GM19099 (cell line): ENCODE results near the gene CSNK1A1L.

Experiments
- POLR2A ChIP-seq: IDR thresholded peaks from 3 replicates; pipeline ENCODE4 v1.6.1; 2011; ENCODE audit warnings: low read depth; ENCODE audit not compliant: insufficient read length; ENCODE audit errors: extremely low read depth

The CSNK1A1L gene

DNA sequence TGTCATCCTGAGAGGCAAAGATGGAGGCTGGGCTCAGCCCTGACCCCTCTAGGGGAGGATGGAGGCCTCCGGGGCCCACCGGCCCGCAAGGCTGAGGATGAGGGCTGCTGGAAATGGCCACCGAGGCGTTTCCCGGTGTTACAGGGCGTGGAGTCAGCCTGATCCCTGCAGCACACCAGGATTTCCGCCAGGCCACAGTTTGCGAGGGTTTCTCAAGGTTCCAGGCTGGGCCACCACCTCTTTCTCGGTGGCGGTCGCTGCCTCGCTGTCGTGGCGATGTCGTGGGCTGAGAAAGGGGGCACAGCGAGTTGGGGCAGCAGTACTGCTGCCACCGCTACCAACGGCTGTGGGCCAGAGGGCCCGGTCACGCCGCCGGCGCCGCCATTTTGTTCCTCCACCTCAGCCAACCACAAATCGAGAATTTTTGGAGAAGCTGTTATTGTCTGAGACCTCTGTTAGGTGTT is at the start of gene CSNK1A1L:
Gene CSNK1A1L (minus strand): TSS at position 414 of the 464 bp plus-strand sequence. CDS start 408 bp downstream, at position 6.
- TF ChIP-seq POLR2A, result no peak

DNA sequence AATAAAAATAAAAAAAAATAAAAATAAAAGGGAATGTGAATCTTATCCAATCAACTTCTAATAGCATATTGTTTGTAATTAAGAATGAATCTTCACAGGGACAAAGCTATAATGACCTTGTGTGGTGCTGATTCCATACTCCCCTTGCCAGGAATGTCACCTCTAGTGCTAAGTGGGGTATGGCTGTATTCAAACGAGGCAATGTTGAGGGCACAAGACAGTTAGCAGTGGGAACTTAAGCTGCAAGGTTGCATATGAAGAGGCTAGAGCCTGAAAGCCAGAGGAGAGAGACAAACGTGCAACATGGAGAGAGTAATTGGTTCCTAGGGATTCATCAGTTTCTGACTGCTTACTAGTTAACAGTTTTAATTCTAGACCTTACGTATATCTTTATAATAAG is 43.9 kb upstream of the CSNK1A1L start:
- no peak for TF ChIP-seq POLR2A

DNA sequence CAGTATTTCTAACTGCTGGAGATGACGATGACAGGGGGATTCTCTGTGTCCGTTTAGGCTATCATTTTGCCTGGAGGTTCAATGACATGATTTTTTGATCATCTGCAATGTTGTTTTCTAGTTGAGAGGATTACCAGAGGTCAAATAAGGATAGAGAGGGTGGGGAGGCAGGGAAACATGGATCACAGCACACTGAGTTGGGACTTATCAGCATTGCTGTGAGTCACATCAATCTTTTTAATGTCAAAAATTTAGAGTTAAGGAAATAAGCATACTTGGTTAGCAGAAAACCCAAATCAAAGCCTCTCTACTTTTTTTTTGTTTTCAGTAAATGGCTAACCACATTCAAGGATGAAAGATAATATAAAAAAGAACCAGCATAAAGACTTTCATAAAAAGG is 43.0 kb upstream of the CSNK1A1L start:
- no peak for TF ChIP-seq POLR2A

DNA sequence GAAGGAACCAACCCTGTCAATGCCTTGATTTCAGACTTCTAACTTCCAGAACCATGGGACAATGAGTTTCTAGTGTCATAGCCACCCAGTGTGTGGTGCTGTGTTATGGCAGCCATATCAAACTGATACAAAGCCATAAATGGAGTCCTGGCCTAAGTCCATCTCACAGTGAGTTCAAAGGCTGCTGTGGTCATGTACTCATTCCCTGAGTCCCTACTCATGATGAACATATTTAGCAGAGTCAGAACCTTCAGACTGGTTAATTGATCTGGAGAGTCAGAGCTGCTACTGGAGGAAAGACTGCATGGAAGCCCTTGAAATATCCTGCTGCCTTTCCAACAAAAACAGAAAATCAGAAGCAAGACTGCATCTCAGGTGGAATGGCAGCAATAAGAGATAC is 39.2 kb upstream of the CSNK1A1L start:
- TF ChIP-seq POLR2A, result no peak

DNA sequence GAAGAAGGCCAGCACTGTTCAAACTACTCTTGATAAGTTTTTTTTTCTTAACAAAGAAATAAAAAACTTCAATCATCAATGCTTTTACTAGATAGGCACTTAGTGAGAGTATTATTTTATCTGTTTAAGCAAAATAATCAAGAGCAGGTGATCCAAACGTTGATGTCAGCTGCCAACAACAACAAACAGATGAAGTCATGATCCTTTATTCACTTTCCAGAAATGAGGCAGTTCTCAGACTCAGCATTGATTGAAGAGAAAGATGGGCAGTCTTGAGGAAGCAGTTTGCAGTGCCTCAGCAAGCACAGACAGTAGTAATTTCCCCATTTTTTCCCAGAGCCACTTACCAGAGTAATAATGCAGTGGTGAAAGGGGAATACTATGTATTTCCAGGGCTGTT is 38.4 kb upstream of the CSNK1A1L start:
- TF ChIP-seq POLR2A, result no peak

DNA sequence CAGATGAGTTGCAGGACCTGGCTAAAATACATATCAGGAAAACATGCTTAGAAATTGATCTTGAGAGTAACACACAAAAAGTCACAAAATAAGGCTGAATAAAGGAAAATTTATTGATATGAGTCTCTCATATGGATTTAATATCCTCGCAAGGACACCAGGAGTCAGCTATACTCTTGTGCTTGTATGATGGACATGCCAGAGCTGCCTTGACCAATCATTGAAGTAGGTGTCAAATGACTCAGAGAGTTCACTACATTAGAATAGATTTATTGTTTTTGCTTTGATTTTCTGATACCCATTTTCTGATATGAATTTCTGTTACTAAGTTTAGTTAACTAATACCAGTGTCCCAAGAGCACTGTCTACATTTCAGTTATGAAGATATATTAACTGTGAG is 37.4 kb upstream of the CSNK1A1L start:
- TF ChIP-seq POLR2A, result no peak

DNA sequence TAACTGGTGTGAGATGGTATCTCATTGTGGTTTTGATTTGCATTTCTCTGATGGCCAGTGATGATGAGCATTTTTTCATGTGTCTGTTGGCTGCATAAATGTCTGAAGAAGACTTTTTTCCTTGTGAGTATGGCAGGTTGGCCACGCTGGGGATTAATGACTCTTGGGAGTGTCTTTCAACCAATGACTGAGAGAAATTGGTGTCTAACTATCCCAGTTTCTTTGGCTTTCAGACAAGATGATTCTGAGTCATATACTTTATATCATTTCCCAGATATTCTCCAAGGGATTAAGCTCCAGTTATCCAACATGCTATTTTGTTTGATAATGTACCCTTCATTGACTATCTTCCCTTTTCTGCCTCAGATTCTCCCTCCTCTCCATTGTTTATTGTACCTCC is 35.5 kb upstream of the CSNK1A1L start:
- no peak for TF ChIP-seq POLR2A

DNA sequence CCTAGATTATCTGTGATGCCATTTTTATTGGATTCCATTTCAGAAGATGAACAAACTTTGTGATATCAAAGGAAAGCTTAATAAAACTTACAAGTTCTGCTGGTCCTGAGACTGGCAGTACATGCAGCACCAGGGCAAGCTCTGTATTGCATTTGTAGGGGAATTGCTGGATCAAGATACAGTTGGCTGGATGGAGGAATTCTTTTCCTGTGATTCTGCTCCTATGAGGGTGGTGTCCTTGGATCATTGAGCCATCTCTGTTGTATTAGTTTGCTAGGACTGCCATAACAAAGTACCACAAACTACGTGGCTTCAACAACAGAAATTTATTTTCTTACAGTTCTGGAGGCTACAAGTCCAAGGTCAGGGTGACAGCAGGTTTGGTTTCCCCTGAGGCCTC is 33.9 kb upstream of the CSNK1A1L start:
- TF ChIP-seq POLR2A, result no peak

DNA sequence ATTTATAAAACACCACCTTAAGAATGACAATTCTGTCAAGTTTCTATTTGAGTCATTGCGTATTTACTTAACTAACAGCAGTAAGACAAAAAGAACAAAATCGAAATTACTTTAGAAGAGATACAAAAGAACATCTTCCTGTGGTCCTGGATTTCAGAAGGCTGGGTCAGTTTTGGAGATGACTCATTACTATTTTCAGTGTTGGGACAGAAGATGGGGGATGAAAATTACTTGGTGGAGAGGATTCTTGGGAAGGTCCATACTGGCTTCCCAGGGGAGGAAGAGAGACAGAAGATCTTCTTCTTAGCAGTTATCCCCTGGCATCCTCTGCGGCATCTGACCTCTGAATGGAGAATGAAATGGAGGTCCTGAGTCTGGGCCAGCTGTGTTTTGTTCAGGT is 33.5 kb upstream of the CSNK1A1L start:
- no peak for TF ChIP-seq POLR2A

DNA sequence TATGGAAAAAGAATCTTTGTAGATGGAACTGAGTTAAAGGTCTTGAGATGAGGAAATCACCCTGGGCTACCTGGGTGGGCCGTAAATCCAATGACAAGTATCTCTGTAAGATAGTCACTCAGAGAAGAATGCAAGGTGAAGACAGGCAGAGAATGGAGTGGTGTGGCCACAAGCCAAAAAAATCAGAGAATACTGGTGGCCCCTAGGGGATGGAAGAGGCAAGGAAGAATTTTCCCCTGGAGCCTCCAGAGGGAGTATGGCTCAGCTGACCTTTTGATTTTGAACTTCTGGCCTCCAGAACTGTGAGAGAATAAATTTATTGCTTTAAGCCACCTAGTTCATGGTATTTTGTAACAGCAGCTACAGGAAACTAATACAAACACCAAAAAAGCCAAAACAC is 32.7 kb upstream of the CSNK1A1L start:
- no peak for TF ChIP-seq POLR2A

DNA sequence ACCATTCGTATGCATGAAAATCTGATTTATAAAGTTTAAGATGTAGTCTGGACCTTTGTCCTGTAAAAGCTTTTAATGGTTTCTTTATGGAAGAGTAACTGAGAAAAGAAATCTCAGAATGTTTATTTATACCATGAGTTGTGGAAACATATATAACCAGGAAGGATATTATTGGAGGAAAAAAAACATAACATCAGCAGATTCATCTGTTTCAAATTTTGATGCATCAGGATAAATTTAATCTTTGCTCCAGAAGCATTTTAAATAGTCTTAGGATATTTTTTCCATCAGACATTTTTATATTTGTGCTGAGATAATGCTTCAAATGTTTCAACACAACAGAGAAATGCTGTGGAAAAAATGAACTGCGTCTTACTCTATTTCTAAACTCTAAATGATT is 31.2 kb upstream of the CSNK1A1L start:
- TF ChIP-seq POLR2A, result no peak

DNA sequence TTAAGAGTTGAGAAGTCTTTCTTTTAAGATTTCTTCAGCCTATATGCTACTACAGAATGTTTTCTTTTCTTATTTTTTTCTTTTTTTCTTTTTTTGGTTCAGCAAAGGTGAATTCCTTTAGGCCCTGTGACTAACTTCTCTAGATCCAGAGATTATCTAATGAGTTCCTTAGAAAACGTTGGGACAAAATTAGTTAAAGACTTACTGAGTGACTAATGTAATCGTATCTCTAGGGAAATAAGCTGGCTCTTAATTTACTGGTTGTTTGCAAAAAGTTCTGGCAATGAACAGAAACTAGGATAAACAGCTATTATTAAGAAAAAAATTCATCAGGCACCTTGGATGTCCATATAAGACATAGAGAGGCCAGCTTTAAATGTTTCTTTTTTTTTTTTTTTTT is 30.7 kb upstream of the CSNK1A1L start:
- TF ChIP-seq POLR2A, result no peak

DNA sequence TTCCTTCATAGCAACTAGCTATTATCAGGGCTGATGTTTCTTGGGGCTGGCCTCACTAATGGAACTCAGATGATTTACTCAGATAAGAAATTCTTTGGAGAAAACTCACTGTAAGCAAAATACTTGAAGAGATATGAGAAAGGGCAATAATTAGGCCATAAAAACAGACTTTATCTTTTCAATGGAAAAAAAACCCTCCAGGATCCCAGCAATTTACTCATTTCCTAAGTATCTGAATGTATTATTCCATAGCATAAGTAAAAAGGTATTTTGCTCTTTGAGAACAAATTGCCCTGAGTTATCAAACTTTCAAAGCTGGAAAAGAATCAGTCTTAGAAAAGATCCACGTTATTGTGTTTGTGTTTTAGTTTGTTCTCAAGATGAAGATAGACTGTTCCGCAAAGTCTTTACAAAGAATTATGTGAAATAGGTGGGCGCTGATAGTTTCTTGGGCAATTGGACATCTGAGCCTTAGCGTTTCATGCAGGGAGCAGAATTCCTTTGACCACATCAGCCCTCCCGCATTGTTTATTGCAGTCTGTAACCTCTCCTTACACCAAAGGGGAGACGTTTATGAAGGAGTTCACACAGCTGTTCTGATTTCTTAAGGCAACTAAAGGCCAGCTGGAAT is 29.1 kb upstream of the CSNK1A1L start:
- no peak for TF ChIP-seq POLR2A

DNA sequence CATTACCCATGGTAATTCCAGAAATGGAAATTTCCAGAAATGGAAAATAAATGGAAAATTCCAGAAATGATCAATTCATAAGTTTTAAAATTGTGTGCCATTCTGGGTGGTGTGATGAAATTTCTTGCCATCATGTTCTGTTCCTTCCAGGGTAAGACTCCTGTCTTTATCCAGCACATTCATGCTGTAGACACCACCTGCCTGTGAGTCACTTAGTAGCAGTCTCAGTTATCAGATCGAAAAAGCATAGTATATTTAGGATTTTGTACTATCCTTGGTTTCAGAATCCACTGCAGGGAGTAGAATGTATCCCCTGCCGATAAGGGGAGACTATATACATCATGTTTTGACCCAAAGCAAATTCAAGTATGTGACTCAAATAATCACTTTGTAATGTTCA is 26.7 kb upstream of the CSNK1A1L start:
- TF ChIP-seq POLR2A, result no peak

DNA sequence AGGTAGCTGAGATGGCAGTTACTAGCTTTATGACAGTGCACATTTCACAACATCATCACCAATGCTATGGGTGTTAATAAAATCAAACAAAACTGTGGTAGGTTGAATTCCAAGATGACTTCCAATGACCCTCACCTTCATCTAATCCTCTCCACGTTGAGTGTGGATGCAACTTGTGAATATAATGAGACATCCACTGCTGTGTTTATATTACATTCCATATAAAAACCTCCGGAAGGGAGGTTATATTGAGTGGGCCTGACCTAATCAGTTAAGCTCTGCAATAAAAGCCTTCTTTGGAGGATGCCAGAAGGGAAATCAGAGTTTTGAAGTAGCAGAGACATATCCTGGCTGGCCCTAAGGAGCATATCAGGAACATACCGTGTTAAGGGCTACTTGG is 25.6 kb upstream of the CSNK1A1L start:
- TF ChIP-seq POLR2A, result no peak

DNA sequence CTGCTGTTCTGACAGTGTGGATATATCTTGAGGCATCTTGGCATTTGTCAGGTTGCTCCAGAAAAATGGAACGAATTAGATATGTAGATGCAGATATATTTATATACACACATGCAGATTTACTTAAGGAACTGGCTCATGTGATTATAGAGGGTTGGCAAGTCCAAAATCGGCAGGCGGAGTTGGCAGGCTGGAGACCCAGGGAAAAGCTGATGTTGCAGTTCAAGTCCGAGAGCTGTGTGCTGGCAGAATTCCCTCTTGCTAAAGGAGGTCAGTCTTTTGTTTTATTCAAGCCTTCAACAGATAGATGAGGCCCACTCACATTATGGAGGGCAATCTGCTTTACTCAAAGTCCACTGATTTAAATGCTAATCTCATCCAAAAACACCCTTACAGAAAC is 24.4 kb upstream of the CSNK1A1L start:
- no peak for TF ChIP-seq POLR2A

DNA sequence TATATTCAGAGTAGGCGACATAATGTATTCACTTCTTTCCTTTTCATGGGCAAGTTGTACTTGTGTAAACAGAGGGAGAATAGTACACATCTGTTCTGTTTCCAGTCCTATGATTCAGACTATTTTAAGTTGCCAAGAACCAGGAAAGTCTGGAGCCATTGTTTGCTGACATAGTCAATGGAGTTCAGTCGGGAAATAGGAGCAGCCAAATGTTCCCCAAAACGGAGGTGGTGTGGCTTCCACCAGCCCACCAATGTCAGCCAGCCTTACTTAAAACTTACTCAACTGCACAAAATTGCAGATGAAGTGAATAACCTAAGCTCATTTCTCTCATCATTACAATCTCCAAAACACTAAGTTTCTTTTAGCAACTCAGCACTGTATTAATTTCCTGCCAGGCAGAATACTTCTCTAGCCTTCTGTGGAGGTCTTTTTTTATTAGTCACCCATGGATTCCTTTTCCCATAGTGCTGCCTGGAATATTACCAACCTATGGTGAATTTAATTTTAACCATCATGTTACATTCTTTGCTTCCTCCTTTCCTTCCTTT is 22.3 kb upstream of the CSNK1A1L start:
- TF ChIP-seq POLR2A, result no peak
